Thoracic aorta (tissue), 2 donors: ENCODE data around the gene CNOT4. TPM values are rescaled to one million over a fixed set of nuclear protein-coding genes. Genes with fewer than 3 reads are reported as not detected.
A peak's percentile ranks its signal among the peaks of the same experiment; 100 is the strongest.
"Not testable (repeated sequence)": the region's sequence is repeated elsewhere in the genome, so short reads cannot be mapped to it uniquely, and the experiment has no call there.

Source experiments
- ATAC-seq: fragments of 150-250 bp; one replicate; pipeline ENCODE4 v1.8.0; 2017; ENCODE audit warnings: low read depth; ENCODE audit not compliant: insufficient number of reproducible peaks, low FRiP score
- DNase-seq: peaks from one replicate; pipeline ENCODE4 v3.0.0-alpha.2; 2020; ENCODE audit warnings: low spot score
- H3K27ac ChIP-seq, 2 donors: fragments of 200-600 bp; sonication (generic); 1 replicate in 1 of 2; 2 replicates in 1 of 2; pipeline ENCODE4 v1.5.1; 2016; ENCODE audit warnings: mild to moderate bottlenecking in 2 of 2, moderate library complexity in 2 of 2
- H3K27me3 ChIP-seq: fragments of 200-600 bp; sonication (generic); replicated peaks from 2 replicates; pipeline ENCODE4 v1.6.0; 2016; ENCODE audit warnings: mild to moderate bottlenecking; ENCODE audit not compliant: insufficient read depth
- H3K36me3 ChIP-seq: fragments of 200-600 bp; sonication (generic); one replicate; pipeline ENCODE4 v1.5.1; 2016
- H3K4me1 ChIP-seq, 2 donors: fragments of 200-600 bp; sonication (generic); 1 replicate in 1 of 2; 2 replicates in 1 of 2; pipeline versions ENCODE4 v1.5.1 to v1.6.0; 2016; ENCODE audit warnings: low read depth in 2 of 2, mild to moderate bottlenecking in 1 of 2; ENCODE audit not compliant: control insufficient read depth in 1 of 2
- H3K4me3 ChIP-seq: fragments of 200-600 bp; sonication (generic); 2 replicates; pipeline ENCODE4 v1.5.1; 2016; ENCODE audit warnings: mild to moderate bottlenecking
- H3K9me3 ChIP-seq: fragments of 200-600 bp; sonication (generic); 2 replicates; pipeline ENCODE4 v1.5.1; 2016
- CTCF ChIP-seq: fragments of 200-600 bp; sonication (generic); IDR thresholded peaks from one replicate; pipeline ENCODE4 v1.5.1; 2019; ENCODE audit warnings: antibody characterized with exemption
- total RNA-seq, 2 donors: library from RNA; depleted of rRNA; stranded (reverse); fragments of >200 nt; gene quantifications; one replicate each; pipeline versions ENCODE4 v1.1.0 to v1.2.3, GENCODE V29; 2016

The CNOT4 gene
- total RNA-seq, 2 donors from 2014 or later: 19.5 to 22.4 TPM

DNA sequence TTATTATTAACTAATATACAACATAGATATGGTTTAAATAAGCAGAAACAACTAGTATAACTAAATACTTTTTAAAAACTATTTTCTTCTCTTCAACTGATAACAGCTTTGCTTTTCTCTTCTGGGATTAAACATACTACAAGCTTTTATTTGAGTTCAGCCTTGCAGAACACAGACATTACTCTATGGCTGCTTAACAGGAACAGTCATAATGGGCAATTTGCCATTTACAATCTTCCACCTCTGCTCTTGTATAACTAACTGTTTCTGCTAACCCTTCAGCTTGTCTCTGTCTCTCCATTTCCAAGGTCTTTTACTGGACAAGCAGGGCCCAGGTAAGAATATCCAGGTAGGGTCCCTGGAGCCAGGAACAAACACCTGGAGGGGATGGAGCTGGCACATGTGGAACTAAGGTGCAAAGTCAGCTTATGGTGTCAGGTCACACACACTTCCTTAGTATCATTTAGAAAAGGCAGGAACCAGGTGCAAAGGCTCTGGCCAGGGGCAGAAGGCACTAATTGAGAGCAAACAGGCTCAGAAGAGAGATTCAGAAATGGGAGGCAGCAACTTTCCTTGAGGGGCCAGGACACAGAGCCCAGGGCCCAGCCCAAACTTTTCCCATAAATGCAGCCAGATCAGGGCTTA is 183.1 kb downstream of the CNOT4 start:
- DNase-seq: no peak
- TF ChIP-seq CTCF: no peak
- no peak overlapping the region for H3K27ac ChIP-seq
- no peaks in the 10 kb centered on the region for H3K27me3 ChIP-seq
- no peak for ATAC-seq
- no peak overlapping the region for H3K4me3 ChIP-seq
- no peaks in the 10 kb centered on the region for H3K36me3 ChIP-seq
- no peaks in the 10 kb centered on the region for H3K4me1 ChIP-seq
- no peaks in the 10 kb centered on the region for H3K9me3 ChIP-seq

- H3K36me3 ChIP-seq: no peaks in the 10 kb centered on the region
- ATAC-seq (no peak), DNase-seq (no peak)
- H3K9me3 ChIP-seq: no peaks in the 10 kb centered on the region
- TF ChIP-seq CTCF: no peak
- no peak overlapping the region for H3K27ac ChIP-seq
- H3K27me3 ChIP-seq: no peaks in the 10 kb centered on the region
- H3K4me1 ChIP-seq: peaks cover 0 to 18% of the 10 kb centered on the region in 2 donors
- no peak overlapping the region for H3K4me3 ChIP-seq
Measured at GRCh38 chr7:135322571-135323340, 187.1 kb downstream of the CNOT4 start.

DNA sequence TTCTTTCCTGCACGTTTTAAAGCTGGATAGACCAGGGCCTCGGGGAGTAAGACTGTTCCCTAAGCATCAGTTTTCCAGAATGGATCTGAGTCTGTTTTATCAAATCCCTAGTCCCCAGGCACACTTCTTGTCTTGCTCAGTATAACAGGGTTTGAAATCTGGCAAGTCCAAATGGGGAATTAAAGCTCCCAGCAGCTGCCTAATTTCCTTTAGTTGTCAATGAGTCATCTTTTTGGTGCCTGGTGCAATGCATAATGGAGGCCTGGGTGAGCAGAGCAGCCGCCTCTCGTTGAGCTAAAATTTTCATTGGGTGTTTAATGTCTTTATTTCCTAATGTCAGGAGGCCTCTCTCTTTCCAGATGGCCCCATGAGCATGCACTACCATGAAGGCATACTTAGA is 188.3 kb downstream of the CNOT4 start:
- no peaks in the 10 kb centered on the region for H3K9me3 ChIP-seq
- no peak for TF ChIP-seq CTCF
- H3K27me3 ChIP-seq: no peaks in the 10 kb centered on the region
- no peak overlapping the region for H3K27ac ChIP-seq
- ATAC-seq (peak; percentile 51), DNase-seq (no peak)
- no peak overlapping the region for H3K4me3 ChIP-seq
- no peaks in the 10 kb centered on the region for H3K36me3 ChIP-seq
- peaks cover 0 to 18% of the 10 kb centered on the region in 2 donors for H3K4me1 ChIP-seq

- H3K36me3 ChIP-seq, DNase-seq, H3K9me3 ChIP-seq, H3K27ac ChIP-seq, H3K27me3 ChIP-seq, H3K4me3 ChIP-seq, ATAC-seq: not testable (repeated sequence)
- H3K4me1 ChIP-seq: peaks cover 0 to 18% of the 10 kb centered on the region in 2 donors
Measured at GRCh38 chr7:135320953-135321352, 188.9 kb downstream of the CNOT4 start.

- peaks cover 0 to 18% of the 10 kb centered on the region in 2 donors for H3K4me1 ChIP-seq
- no peak overlapping the region for H3K4me3 ChIP-seq
- H3K27me3 ChIP-seq: no peaks in the 10 kb centered on the region
- no peaks in the 10 kb centered on the region for H3K9me3 ChIP-seq
- H3K36me3 ChIP-seq: no peaks in the 10 kb centered on the region
- no peak overlapping the region for H3K27ac ChIP-seq
- no peak for ATAC-seq
- TF ChIP-seq CTCF: no peak
- DNase-seq: peak; percentile 11
Measured at GRCh38 chr7:135320268-135320667, 189.6 kb downstream of the CNOT4 start.
